Right cardiac atrium (tissue), 5 donors: Measurements from ENCODE around the gene ATP6V1A. TPM values are rescaled to one million over a fixed set of nuclear protein-coding genes. Genes with fewer than 3 reads are reported as not detected.

Experiments used
- ATAC-seq, 2 donors: fragments of 200-7000 bp; cut with Tn5 transposase; one replicate each; pipeline versions ENCODE4 v1.8.0 to v1.9.1; 2020; ENCODE audit warnings: moderate library complexity in 2 of 2, mild to moderate bottlenecking in 1 of 2
- DNase-seq, 3 donors: peaks; one replicate each; pipeline ENCODE4 v3.0.0-alpha.2; 2020
- H3K27ac ChIP-seq: one replicate; pipeline ENCODE4 v1.5.1; 2013; ENCODE audit warnings: mild to moderate bottlenecking, low read length, control low read depth, moderate library complexity
- H3K27me3 ChIP-seq: one replicate; pipeline ENCODE4 v1.6.1; 2013; ENCODE audit not compliant: control insufficient read depth, insufficient read depth
- H3K4me1 ChIP-seq: one replicate; pipeline ENCODE4 v1.6.1; 2013; ENCODE audit warnings: low read length; ENCODE audit not compliant: control insufficient read depth, insufficient read depth
- H3K4me3 ChIP-seq: one replicate; pipeline ENCODE4 v1.5.1; 2013; ENCODE audit warnings: low read length, control low read depth
- H3K9me3 ChIP-seq: one replicate; pipeline ENCODE4 v1.6.1; 2013; ENCODE audit warnings: low read length; ENCODE audit not compliant: control insufficient read depth
- WGBS: extraction: QIAGEN DNeasy Blood & Tissue Kit; methylation state at CpG from one replicate; pipeline ENCODE4 v1.1.7; 2013; 5-methylcytosine and 5-hydroxymethylcytosine counted together
- intact Hi-C, 4 donors: fragments of 100-400 bp; cut with DNase I; formaldehyde crosslinking; loops; one replicate each; pipeline versions ENCODE4 v1.11.0 to v1.14.0; 2022 to 2023
- polyA plus RNA-seq: library from polyadenylated mRNA; stranded (reverse); fragments of 200-250 nt; gene quantifications from one replicate; pipeline ENCODE4 v1.2.3, GENCODE V29; 2013
- total RNA-seq, 4 donors: library from RNA; stranded (reverse); fragmentation: NEBNext Ultra II Directional; extraction: Animal tissue kit (Norgen Biotek cat#: 25700); gene quantifications; one replicate each; pipeline ENCODE4 v1.2.1, GENCODE V29; 2021
- donor health status: healthy with polysubstance abuse.
- donor health status: DM: no; HTN: yes; CAD: no.
- donor health status: DM: no; HTN: no; CAD: no.
- donor health status: DM: no; HTN: yes; CAD: no; lungs with severe emphysema.
- donor health status: DM: yes; HTN: yes; CAD: no.

The ATP6V1A gene
- total and polyA plus RNA-seq, 5 donors: 9.1 to 29.0 (median 25.7) TPM

GRCh38 chr3:113775516-113775915 lies 28.7 kb downstream of the ATP6V1A start:
- ATAC-seq: no peak
- Histone ChIP-seq H3K4me1 (no peaks in the 10 kb centered on the region), H3K27ac (no peak overlapping the region), H3K9me3 (no peaks in the 10 kb centered on the region), H3K27me3 (no peaks in the 10 kb centered on the region), H3K4me3 (no peak overlapping the region)
- intact Hi-C loops: no loop called here
- DNase-seq: no peak
- 95% methylated on average over 1 of the region's 1 CpG for WGBS

GRCh38 chr3:113776564-113776963 lies 29.7 kb downstream of the ATP6V1A start:
- no peak for ATAC-seq

GRCh38 chr3:113783463-113783862 lies 36.6 kb downstream of the ATP6V1A start:
- DNase-seq (no peak), ATAC-seq (no peak)
- Histone ChIP-seq H3K27ac (no peak overlapping the region), H3K9me3 (no peaks in the 10 kb centered on the region), H3K4me1 (peaks cover 1% of the 10 kb centered on the region), H3K27me3 (no peaks in the 10 kb centered on the region), H3K4me3 (no peak overlapping the region)
- intact Hi-C loops: no loop called here

More at GRCh38 chr3:113776564-113776963, 29.7 kb downstream of the ATP6V1A start:
- Histone ChIP-seq H3K27me3 (no peaks in the 10 kb centered on the region), H3K9me3 (no peaks in the 10 kb centered on the region), H3K4me1 (no peaks in the 10 kb centered on the region), H3K4me3 (no peak overlapping the region), H3K27ac (no peak overlapping the region)
- DNase-seq: no peak
- WGBS: 92% methylated on average over 3 of the region's 3 CpGs
- intact Hi-C loops: no loop called here

- no peak overlapping the region for H3K4me3 ChIP-seq
- DNase-seq (no peak), ATAC-seq (peak in 1 of 2 donors; percentile 59)
- peaks cover 1% of the 10 kb centered on the region for H3K4me1 ChIP-seq
- H3K27ac ChIP-seq: peak overlapping the region; percentile 83
- intact Hi-C loops: no loop called here
- H3K9me3 ChIP-seq: no peaks in the 10 kb centered on the region
- WGBS: 55% methylated on average over 4 of the region's 4 CpGs
- no peaks in the 10 kb centered on the region for H3K27me3 ChIP-seq
Measured at GRCh38 chr3:113783980-113784379, 37.1 kb downstream of the ATP6V1A start.

- DNase-seq: no peak
- ATAC-seq: no peak
- H3K27me3 ChIP-seq: no peaks in the 10 kb centered on the region
- no peak overlapping the region for H3K27ac ChIP-seq
- H3K9me3 ChIP-seq: no peaks in the 10 kb centered on the region
- intact Hi-C loops: no loop called here
- H3K4me3 ChIP-seq: no peak overlapping the region
- H3K4me1 ChIP-seq: no peaks in the 10 kb centered on the region
Measured at GRCh38 chr3:113791381-113791780, 44.5 kb downstream of the ATP6V1A start.

GRCh38 chr3:113794526-113794925 lies 47.7 kb downstream of the ATP6V1A start:
- Histone ChIP-seq H3K4me1 (no peaks in the 10 kb centered on the region), H3K27me3 (no peaks in the 10 kb centered on the region), H3K9me3 (no peaks in the 10 kb centered on the region), H3K27ac (no peak overlapping the region), H3K4me3 (no peak overlapping the region)
- DNase-seq (no peak), ATAC-seq (no peak)
- intact Hi-C loops: no loop called here
- WGBS: 80% methylated on average over 4 of the region's 4 CpGs

GRCh38 chr3:113795693-113796092 lies 48.9 kb downstream of the ATP6V1A start:
- H3K27ac ChIP-seq: no peak overlapping the region
- intact Hi-C loops: no loop called here
- no peaks in the 10 kb centered on the region for H3K9me3 ChIP-seq
- WGBS: 85% methylated on average over 4 of the region's 4 CpGs
- DNase-seq: no peak
- no peak for ATAC-seq
- no peak overlapping the region for H3K4me3 ChIP-seq
- H3K27me3 ChIP-seq: no peaks in the 10 kb centered on the region
- H3K4me1 ChIP-seq: no peaks in the 10 kb centered on the region

GRCh38 chr3:113802795-113803455 lies 56.1 kb downstream of the ATP6V1A start:
- Histone ChIP-seq H3K4me1 (no peaks in the 10 kb centered on the region), H3K27me3 (no peaks in the 10 kb centered on the region), H3K4me3 (no peak overlapping the region), H3K9me3 (no peaks in the 10 kb centered on the region), H3K27ac (no peak overlapping the region)
- WGBS: 96% methylated on average over 3 of the region's 3 CpGs
- intact Hi-C loops: no loop called here
- DNase-seq (no peak), ATAC-seq (no peak)

GRCh38 chr3:113804661-113805060 lies 57.8 kb downstream of the ATP6V1A start:
- Histone ChIP-seq H3K4me1 (no peaks in the 10 kb centered on the region), H3K27ac (no peak overlapping the region), H3K4me3 (no peak overlapping the region), H3K9me3 (no peaks in the 10 kb centered on the region), H3K27me3 (no peaks in the 10 kb centered on the region)
- intact Hi-C loops: no loop called here
- 77% methylated on average over 4 of the region's 4 CpGs for WGBS
- DNase-seq: no peak
- ATAC-seq: no peak

GRCh38 chr3:113805249-113805648 lies 58.4 kb downstream of the ATP6V1A start:
- ATAC-seq (no peak), DNase-seq (no peak)
- no peaks in the 10 kb centered on the region for H3K27me3 ChIP-seq
- H3K9me3 ChIP-seq: no peaks in the 10 kb centered on the region
- H3K4me3 ChIP-seq: no peak overlapping the region
- H3K4me1 ChIP-seq: no peaks in the 10 kb centered on the region
- intact Hi-C loops: no loop called here
- no peak overlapping the region for H3K27ac ChIP-seq
- 87% methylated on average over 3 of the region's 3 CpGs for WGBS

- 78% methylated on average over 3 of the region's 3 CpGs for WGBS
- no peak for DNase-seq
- no peaks in the 10 kb centered on the region for H3K9me3 ChIP-seq
- H3K27ac ChIP-seq: no peak overlapping the region
- H3K4me1 ChIP-seq: no peaks in the 10 kb centered on the region
- no peaks in the 10 kb centered on the region for H3K27me3 ChIP-seq
- intact Hi-C loops: no loop called here
- no peak for ATAC-seq
- no peak overlapping the region for H3K4me3 ChIP-seq
Measured at GRCh38 chr3:113812854-113813253, 66.0 kb downstream of the ATP6V1A start.

GRCh38 chr3:113819866-113820265 lies 73.0 kb downstream of the ATP6V1A start:
- H3K27me3 ChIP-seq: no peaks in the 10 kb centered on the region
- H3K27ac ChIP-seq: no peak overlapping the region
- H3K9me3 ChIP-seq: no peaks in the 10 kb centered on the region
- ATAC-seq (no peak), DNase-seq (no peak)
- no peaks in the 10 kb centered on the region for H3K4me1 ChIP-seq
- intact Hi-C loops: no loop called here
- H3K4me3 ChIP-seq: no peak overlapping the region
- whole genome bisulfite sequencing: 84% methylated on average over 3 of the region's 3 CpGs
